PC-3 (cell line): Measurements from ENCODE around the gene PDE9A. TPM values are rescaled to one million over a fixed set of nuclear protein-coding genes. Genes with fewer than 3 reads are reported as not detected.

ENCODE experiments used
- ATAC-seq: fragments of 200-7000 bp; cut with Tn5 transposase; 2 replicates; pipeline ENCODE4 v1.9.1; 2020; ENCODE audit warnings: mild to moderate bottlenecking, moderate library complexity
- BruUV-seq: library from RNA; stranded (reverse); fragments of 400-500 nt; replicated peaks from 2 replicates; lab custom pipeline; 2021; lab: Mats Ljungman, UMichigan
- CTCF ChIA-PET: fragments of 300-600 bp; sonication (Branson Sonifier 250); formaldehyde crosslinking; loops from one replicate; lab custom pipeline; 2022; ENCODE audit warnings: antibody characterized with exemption; lab: Charles Lee
- POLR2A ChIA-PET: fragments of 300-600 bp; sonication (Branson Sonifier 250); formaldehyde crosslinking; loops from one replicate; lab custom pipeline; 2022; ENCODE audit warnings: antibody characterized with exemption; ENCODE audit not compliant: unreplicated experiment; lab: Charles Lee
- DNase-seq: peaks from one replicate; pipeline ENCODE4 v3.0.0-alpha.2; 2015
- H2AFZ ChIP-seq: fragments of 300-600 bp; sonication (generic); 2 replicates; pipeline ENCODE4 v1.6.0; 2016; ENCODE audit warnings: antibody characterized with exemption, low read length
- H3F3A ChIP-seq: fragments of 300-600 bp; sonication (generic); one replicate; pipeline ENCODE4 v1.6.0; 2017; ENCODE audit warnings: antibody characterized with exemption, low read length, control low read depth, mild to moderate bottlenecking; ENCODE audit not compliant: unreplicated experiment
- H3K27ac ChIP-seq: fragments of 300-600 bp; sonication (generic); 2 replicates; pipeline ENCODE4 v1.5.1; 2016; ENCODE audit warnings: mild to moderate bottlenecking, low read length
- H3K27me3 ChIP-seq: fragments of 300-600 bp; sonication (generic); 2 replicates; pipeline ENCODE4 v1.6.1; 2016; ENCODE audit warnings: low read length, mixed read lengths
- H3K36me3 ChIP-seq: fragments of 300-600 bp; sonication (generic); 2 replicates; pipeline ENCODE4 v1.6.1; 2016; ENCODE audit warnings: low read depth, mixed run types, low read length, mixed read lengths
- H3K4me1 ChIP-seq: fragments of 300-600 bp; sonication (generic); 2 replicates; pipeline ENCODE4 v1.5.1; 2016; ENCODE audit warnings: low read length; ENCODE audit not compliant: insufficient read depth
- H3K4me2 ChIP-seq: fragments of 300-600 bp; sonication (generic); 2 replicates; pipeline ENCODE4 v1.6.0; 2016; ENCODE audit warnings: low read length
- H3K4me3 ChIP-seq: fragments of 300-600 bp; sonication (generic); 2 replicates; pipeline ENCODE4 v1.5.1; 2016; ENCODE audit warnings: mild to moderate bottlenecking, low read length, mixed read lengths
- H3K79me2 ChIP-seq: fragments of 300-600 bp; sonication (generic); 2 replicates; pipeline ENCODE4 v1.6.1; 2017; ENCODE audit warnings: low read length, mixed read lengths
- H3K9ac ChIP-seq: fragments of 300-600 bp; sonication (generic); 2 replicates; pipeline ENCODE4 v1.6.0; 2016; ENCODE audit warnings: mild to moderate bottlenecking, low read length
- H3K9me2 ChIP-seq: fragments of 300-600 bp; sonication (generic); replicated peaks from 2 replicates; pipeline ENCODE4 v1.6.1; 2016; ENCODE audit warnings: mixed run types, low read length, mixed read lengths
- H3K9me3 ChIP-seq: fragments of 300-600 bp; sonication (generic); 2 replicates; pipeline ENCODE4 v1.6.1; 2016; ENCODE audit warnings: low read length, mixed read lengths
- H4K20me1 ChIP-seq: fragments of 300-600 bp; sonication (generic); 2 replicates; pipeline ENCODE4 v1.6.1; 2016; ENCODE audit warnings: low read length, mixed read lengths
- EZH2 ChIP-seq: fragments of 300-600 bp; sonication (generic); IDR thresholded peaks from one replicate; pipeline ENCODE4 v1.6.1; 2017; ENCODE audit warnings: antibody characterized with exemption, mild to moderate bottlenecking, low read length; ENCODE audit not compliant: unreplicated experiment
- EZH2phosphoT487 ChIP-seq: fragments of 300-600 bp; sonication (generic); IDR thresholded peaks from 2 replicates; pipeline ENCODE4 v1.6.1; 2018; ENCODE audit warnings: mild to moderate bottlenecking, antibody characterized with exemption, low read length, borderline replicate concordance
- intact Hi-C: fragments of 100-400 bp; cut with micrococcal nuclease; formaldehyde crosslinking; loops from 2 replicates; pipeline ENCODE4 v1.9.0; 2023
- total RNA-seq: library from RNA; depleted of rRNA; stranded (reverse); fragments of >200 nt; gene quantifications from 2 replicates; pipeline ENCODE4 v1.2.3, GENCODE V29; 2014
- TF ChIP-seq, protein P1 (sequence below): fragments of 300-600 bp; sonication (generic); conservative IDR thresholded peaks from 2 replicates; pipeline ENCODE4 v1.5.1; 2017; ENCODE audit warnings: antibody characterized with exemption, low read depth, mild to moderate bottlenecking, low read length

PDE9A gene
- total RNA-seq, 1 experiment from 2014 or later: 0.33 TPM

DNA sequence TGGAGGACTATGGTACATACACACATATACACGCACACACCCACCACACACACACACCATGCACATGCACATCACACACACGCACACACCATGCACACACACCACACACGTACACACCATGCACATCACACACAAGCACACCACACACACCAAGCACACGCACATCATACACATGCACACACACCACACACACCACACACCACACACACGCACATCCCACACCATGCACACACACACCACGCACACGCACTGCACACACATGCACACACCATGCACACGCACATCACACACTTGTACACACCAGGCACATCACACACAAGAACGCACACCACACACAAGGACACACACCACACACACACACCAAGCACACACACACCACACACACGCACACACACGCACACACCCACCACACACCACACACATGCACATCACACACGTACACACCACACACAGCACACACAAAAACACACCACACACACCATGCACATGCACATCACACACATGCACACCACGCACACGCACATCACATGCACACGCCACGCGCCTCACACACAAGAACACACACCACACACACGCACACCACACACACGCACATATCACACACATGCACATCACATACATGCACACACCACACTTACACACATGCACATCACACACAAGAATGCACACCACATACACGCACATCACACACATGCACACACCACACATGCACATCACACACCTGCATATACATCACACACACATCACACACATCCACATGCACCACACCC lies 9.2 kb downstream of the PDE9A start:
- no peaks in the 10 kb centered on the region for H4K20me1 ChIP-seq
- ChIA-PET CTCF (no interaction called here), POLR2A (no interaction called here)
- H3K4me2 ChIP-seq: no peak overlapping the region
- H3F3A ChIP-seq: no peaks in the 10 kb centered on the region
- H3K4me1 ChIP-seq: 0 out of 2 replicates have a peak, but pooled peaks cover 5% of the 10 kb centered on the region
- ATAC-seq (no peak), DNase-seq (no peak)
- no peaks in the 10 kb centered on the region for H3K9me3 ChIP-seq
- TF ChIP-seq EZH2 (no peak), EZH2phosphoT487 (no peak)
- TF ChIP-seq, protein P1, sequence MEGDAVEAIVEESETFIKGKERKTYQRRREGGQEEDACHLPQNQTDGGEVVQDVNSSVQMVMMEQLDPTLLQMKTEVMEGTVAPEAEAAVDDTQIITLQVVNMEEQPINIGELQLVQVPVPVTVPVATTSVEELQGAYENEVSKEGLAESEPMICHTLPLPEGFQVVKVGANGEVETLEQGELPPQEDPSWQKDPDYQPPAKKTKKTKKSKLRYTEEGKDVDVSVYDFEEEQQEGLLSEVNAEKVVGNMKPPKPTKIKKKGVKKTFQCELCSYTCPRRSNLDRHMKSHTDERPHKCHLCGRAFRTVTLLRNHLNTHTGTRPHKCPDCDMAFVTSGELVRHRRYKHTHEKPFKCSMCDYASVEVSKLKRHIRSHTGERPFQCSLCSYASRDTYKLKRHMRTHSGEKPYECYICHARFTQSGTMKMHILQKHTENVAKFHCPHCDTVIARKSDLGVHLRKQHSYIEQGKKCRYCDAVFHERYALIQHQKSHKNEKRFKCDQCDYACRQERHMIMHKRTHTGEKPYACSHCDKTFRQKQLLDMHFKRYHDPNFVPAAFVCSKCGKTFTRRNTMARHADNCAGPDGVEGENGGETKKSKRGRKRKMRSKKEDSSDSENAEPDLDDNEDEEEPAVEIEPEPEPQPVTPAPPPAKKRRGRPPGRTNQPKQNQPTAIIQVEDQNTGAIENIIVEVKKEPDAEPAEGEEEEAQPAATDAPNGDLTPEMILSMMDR: no peak
- no peaks in the 10 kb centered on the region for H3K9me2 ChIP-seq
- peaks cover 28% of the 10 kb centered on the region for H3K27me3 ChIP-seq
- H2AFZ ChIP-seq: no peak overlapping the region
- H3K27ac ChIP-seq: no peak overlapping the region
- no peak overlapping the region for H3K4me3 ChIP-seq
- H3K36me3 ChIP-seq: no peaks in the 10 kb centered on the region
- no peak overlapping the region for H3K9ac ChIP-seq
- intact Hi-C loops: no loop called here
- no peaks in the 10 kb centered on the region for H3K79me2 ChIP-seq
- no TSS peak for BruUV-seq

DNA sequence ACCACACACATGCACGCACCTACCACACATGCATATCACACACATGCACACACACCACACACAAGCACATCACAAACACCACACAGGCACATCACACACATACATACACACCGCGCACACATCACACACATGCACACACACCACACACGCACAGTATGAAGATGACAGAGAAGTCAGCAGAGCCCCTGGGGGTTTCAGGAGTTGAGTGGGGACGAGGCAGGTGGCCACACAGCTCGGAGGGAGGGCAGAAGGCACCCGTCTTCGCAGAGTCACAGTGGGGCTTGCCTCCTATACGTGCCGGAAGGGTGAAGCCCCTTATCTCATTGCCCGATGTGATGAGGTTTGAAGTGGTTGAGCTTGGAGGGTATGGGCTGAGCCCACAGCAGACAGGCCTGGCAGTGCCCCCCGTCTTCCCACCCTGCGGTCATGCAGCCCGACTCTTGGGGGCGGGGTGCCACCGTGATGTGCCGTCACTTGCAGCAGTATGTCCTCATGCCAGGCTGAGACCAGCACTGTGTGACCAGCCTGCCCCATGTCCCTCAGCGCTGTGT lies 9.9 kb downstream of the PDE9A start:
- Histone ChIP-seq H3K4me2 (no peak overlapping the region), H3K4me1 (0 out of 2 replicates have a peak, but pooled peaks cover 5% of the 10 kb centered on the region), H3K27me3 (peaks cover 28% of the 10 kb centered on the region), H3K4me3 (no peak overlapping the region), H3K79me2 (no peaks in the 10 kb centered on the region), H3F3A (no peaks in the 10 kb centered on the region), H4K20me1 (no peaks in the 10 kb centered on the region), H3K9me3 (no peaks in the 10 kb centered on the region), H3K9ac (no peak overlapping the region), H3K9me2 (no peaks in the 10 kb centered on the region), H3K36me3 (no peaks in the 10 kb centered on the region), H2AFZ (no peak overlapping the region), H3K27ac (no peak overlapping the region)
- CTCF ChIA-PET: no interaction called here
- ATAC-seq: no peak
- BruUV-seq: no TSS peak
- TF ChIP-seq, protein P1: no peak
- TF ChIP-seq EZH2phosphoT487 (no peak), EZH2 (no peak)
- POLR2A ChIA-PET: no interaction called here
- no peak for DNase-seq
- intact Hi-C loops: no loop called here
